Cardiac muscle cell (in vitro differentiated cells and primary cell): ENCODE data around the gene FRG2B. TPM values are rescaled to one million over a fixed set of nuclear protein-coding genes. Genes with fewer than 3 reads are reported as not detected.
"Not testable (repeated sequence)": the region's sequence is repeated elsewhere in the genome, so short reads cannot be mapped to it uniquely, and the experiment has no call there.

Experiments
- DNase-seq, 2 donors: peaks; one replicate each; pipeline versions ENCODE4 v3.0.0 to v3.0.0-alpha.2; 2010 to 2017; ENCODE audit warnings: low read depth in 1 of 2, low spot score in 1 of 2
- H3K27ac ChIP-seq: fragments of 200-600 bp; sonication (generic); 2 replicates; pipeline ENCODE4 v1.5.1; 2016
- H3K27me3 ChIP-seq: fragments of 200-600 bp; sonication (generic); 2 replicates; pipeline ENCODE4 v1.6.0; 2016; ENCODE audit warnings: control low read depth
- H3K36me3 ChIP-seq: fragments of 200-600 bp; sonication (generic); 2 replicates; pipeline ENCODE4 v1.5.1; 2016; ENCODE audit warnings: control low read depth
- H3K4me1 ChIP-seq: fragments of 200-600 bp; sonication (generic); 2 replicates; pipeline ENCODE4 v1.8.1; 2017; ENCODE audit warnings: low read depth, mild to moderate bottlenecking, mixed run types
- H3K4me3 ChIP-seq: fragments of 200-600 bp; sonication (generic); 2 replicates; pipeline ENCODE4 v1.5.1; 2016; ENCODE audit warnings: mild to moderate bottlenecking
- H3K9me3 ChIP-seq: fragments of 200-600 bp; sonication (generic); 2 replicates; pipeline ENCODE4 v1.5.1; 2017; ENCODE audit warnings: low read depth, mild to moderate bottlenecking, control low read depth
- CTCF ChIP-seq: IDR thresholded peaks from 2 replicates; pipeline ENCODE4 v1.5.1; 2012; ENCODE audit warnings: low read depth, mild to moderate bottlenecking, low read length
- polyA plus RNA-seq: library from polyadenylated mRNA; unstranded; fragments of >200 nt; fragmentation: Nextera tagmentation; extraction: Ambion mirVana; gene quantifications from 2 replicates; pipeline ENCODE4 v1.2.1, GENCODE V29; 2016
- total RNA-seq: library from RNA; depleted of rRNA; stranded (reverse); fragments of >200 nt; gene quantifications from 2 replicates; pipeline ENCODE4 v1.2.3, GENCODE V29; 2016

Gene FRG2B
- total and polyA plus RNA-seq, 2 experiments from 2014 or later: not detected

DNA sequence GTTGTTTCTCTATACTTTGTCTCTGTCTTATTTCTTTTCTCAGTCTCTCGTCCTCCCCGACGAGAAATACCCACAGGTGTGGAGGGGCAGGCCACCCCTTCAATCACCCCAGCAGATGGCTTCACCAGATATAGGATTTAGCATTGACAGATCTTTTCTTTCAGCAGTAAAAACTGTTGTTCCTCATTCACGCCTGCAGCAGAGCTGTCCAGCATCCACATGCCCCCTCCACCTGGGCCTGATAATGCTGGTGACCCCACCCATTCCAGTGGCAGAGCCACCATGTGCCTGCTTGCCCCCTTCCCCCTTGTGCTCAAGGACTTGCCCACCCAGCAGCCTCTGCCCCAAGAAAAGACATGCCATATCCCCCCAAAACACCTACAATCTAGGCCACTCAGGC is 15.5 kb downstream of the FRG2B start:
- Histone ChIP-seq H3K4me1 (no peaks in the 10 kb centered on the region), H3K27me3 (no peaks in the 10 kb centered on the region), H3K27ac (no peak overlapping the region), H3K4me3 (no peak overlapping the region), H3K9me3 (no peaks in the 10 kb centered on the region), H3K36me3 (no peaks in the 10 kb centered on the region)
- no peak for TF ChIP-seq CTCF
- DNase-seq: no peak

DNA sequence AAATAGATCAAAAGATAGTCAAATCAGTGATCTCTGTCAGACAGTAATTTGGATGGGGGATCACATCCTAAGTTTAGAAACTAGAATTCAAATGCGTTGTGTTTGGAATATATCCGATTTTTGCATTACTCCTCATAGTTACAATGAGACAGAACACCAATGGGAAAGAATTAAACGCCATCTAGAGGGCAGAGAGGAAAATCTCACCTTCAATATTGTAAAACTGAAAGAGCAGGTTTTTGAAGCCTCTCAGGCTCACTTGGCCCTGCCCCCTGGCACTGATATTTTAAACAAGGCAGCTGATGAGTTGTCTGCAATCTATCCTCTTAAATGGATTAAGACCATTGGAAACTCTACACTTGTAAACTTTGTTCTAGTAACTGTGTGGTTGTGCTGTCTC is 17.7 kb downstream of the FRG2B start:
- Histone ChIP-seq H3K4me3 (no peak overlapping the region), H3K9me3 (no peaks in the 10 kb centered on the region), H3K36me3 (no peaks in the 10 kb centered on the region), H3K4me1 (no peaks in the 10 kb centered on the region), H3K27ac (no peak overlapping the region), H3K27me3 (no peaks in the 10 kb centered on the region)
- peak; percentile 43 for TF ChIP-seq CTCF
- peak; percentile 0 to 23 for DNase-seq

DNA sequence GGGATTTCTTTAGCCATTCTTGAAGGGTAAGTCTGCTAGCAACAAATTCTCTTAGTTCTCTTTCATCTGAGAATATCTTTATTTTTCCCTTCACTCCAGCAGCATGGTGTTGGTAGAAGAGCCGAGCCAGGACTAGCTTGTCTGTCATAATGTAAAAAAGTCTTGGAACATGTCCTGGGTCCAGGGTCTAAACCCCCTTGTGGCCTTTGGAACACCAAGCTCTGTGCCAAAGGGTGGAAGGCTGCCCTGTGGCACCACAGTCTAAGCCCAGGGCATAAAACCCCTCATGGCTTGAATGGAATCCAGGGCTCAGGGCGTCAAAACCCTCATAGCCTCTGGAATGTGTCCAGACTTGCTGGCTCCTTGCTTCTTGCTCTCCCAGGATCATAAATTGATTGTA is 23.2 kb downstream of the FRG2B start:
- H3K4me3 ChIP-seq, H3K27ac ChIP-seq: not testable (repeated sequence)

DNA sequence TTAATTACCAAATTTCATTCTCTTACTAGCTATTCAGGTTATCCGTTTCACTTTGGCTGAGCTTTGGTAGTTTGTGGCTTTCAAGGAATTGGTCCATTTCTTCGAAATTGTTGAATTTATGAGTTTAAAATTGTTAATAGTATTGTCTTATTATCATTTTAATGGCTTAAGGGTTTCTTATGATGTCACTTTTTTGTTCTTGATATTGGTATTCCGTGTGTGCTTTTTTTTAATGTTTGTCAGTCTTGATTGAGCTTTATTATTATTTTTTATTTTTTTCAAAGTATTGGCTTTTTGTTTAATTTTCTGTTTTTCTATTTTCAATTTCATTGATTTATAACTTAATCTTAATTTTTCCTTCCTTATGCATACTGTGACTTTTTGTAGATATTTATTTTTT is 25.9 kb downstream of the FRG2B start:
- H3K4me1 ChIP-seq: no peaks in the 10 kb centered on the region
- no peak for DNase-seq
- no peak overlapping the region for H3K4me3 ChIP-seq
- no peaks in the 10 kb centered on the region for H3K36me3 ChIP-seq
- no peak overlapping the region for H3K27ac ChIP-seq
- no peaks in the 10 kb centered on the region for H3K27me3 ChIP-seq
- no peaks in the 10 kb centered on the region for H3K9me3 ChIP-seq
- TF ChIP-seq CTCF: no peak

More for the DNA sequence above, 23.2 kb downstream of the FRG2B start:
- not testable (repeated sequence) for H3K27me3 ChIP-seq, H3K4me1 ChIP-seq, H3K9me3 ChIP-seq, DNase-seq, H3K36me3 ChIP-seq

- H3K27ac ChIP-seq, H3K27me3 ChIP-seq, H3K4me3 ChIP-seq, DNase-seq, H3K4me1 ChIP-seq, H3K36me3 ChIP-seq, H3K9me3 ChIP-seq: not testable (repeated sequence)
Measured at GRCh38 chr10:133599869-133600268, 26.7 kb downstream of the FRG2B start.

DNA sequence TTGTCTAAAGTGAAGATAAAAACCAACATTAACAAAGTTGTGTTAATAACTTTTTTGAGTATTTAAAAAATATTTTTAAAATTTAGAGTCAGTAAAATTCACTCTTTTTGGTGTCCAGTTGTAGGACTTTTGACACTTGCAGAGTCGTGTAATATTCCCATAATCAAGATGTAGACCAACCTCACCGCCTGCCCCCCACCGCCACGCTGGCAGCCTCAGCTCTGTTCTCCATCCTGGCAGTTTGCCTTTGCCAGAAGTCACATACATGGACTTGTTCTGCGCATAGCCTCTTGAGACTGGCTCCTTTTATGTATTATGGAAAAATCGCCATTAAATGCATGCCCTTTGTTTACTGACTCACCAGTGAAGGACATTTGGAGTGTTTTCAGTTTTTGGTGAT is 33.9 kb downstream of the FRG2B start:
- no peak overlapping the region for H3K27ac ChIP-seq
- TF ChIP-seq CTCF: no peak
- peaks cover 4% of the 10 kb centered on the region for H3K9me3 ChIP-seq
- no peak overlapping the region for H3K4me3 ChIP-seq
- DNase-seq: no peak
- no peaks in the 10 kb centered on the region for H3K27me3 ChIP-seq
- no peaks in the 10 kb centered on the region for H3K4me1 ChIP-seq
- no peaks in the 10 kb centered on the region for H3K36me3 ChIP-seq

DNA sequence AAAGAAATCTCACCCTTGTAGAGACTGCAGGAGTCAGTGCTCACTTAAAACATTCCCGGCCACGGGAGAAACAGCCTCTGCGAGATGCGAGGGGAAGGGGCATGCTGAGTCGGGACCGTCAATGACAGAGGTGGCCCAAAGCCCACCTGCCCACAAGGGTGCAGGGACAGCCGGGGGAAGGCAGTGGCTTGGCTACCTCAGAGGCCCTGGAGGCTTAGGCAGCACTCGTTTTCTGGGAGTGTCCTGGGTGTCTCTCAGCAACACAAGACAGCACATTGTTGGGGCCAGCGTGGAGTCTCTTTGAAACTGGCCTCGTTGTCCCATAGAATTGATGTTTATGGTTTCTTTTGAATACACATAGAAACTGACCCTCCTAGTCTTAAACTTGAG is 35.6 kb downstream of the FRG2B start:
- H3K36me3 ChIP-seq: no peaks in the 10 kb centered on the region
- no peaks in the 10 kb centered on the region for H3K4me1 ChIP-seq
- no peaks in the 10 kb centered on the region for H3K27me3 ChIP-seq
- no peak overlapping the region for H3K27ac ChIP-seq
- no peak for DNase-seq
- TF ChIP-seq CTCF: no peak
- H3K9me3 ChIP-seq: peaks cover 4% of the 10 kb centered on the region
- no peak overlapping the region for H3K4me3 ChIP-seq
